Colonic mucosa (tissue), 4 donors: ENCODE data around the gene FXYD5. TPM values are rescaled to one million over a fixed set of nuclear protein-coding genes. Genes with fewer than 3 reads are reported as not detected.

Experiments used
- DNase-seq: peaks from one replicate; pipeline ENCODE4 v3.0.0-alpha.2; 2020
- H3K27ac ChIP-seq: fragments of 200-600 bp; one replicate; pipeline ENCODE4 v1.8.0; 2021
- H3K27me3 ChIP-seq: fragments of 200-600 bp; one replicate; pipeline ENCODE4 v1.8.0; 2021
- H3K36me3 ChIP-seq: fragments of 200-600 bp; one replicate; pipeline ENCODE4 v1.8.0; 2021
- H3K4me1 ChIP-seq: fragments of 200-600 bp; one replicate; pipeline ENCODE4 v1.8.0; 2021; ENCODE audit warnings: mild to moderate bottlenecking
- H3K4me3 ChIP-seq: fragments of 200-600 bp; one replicate; pipeline ENCODE4 v1.8.0; 2021
- H3K9ac ChIP-seq, 2 donors: one replicate each; pipeline ENCODE4 v1.7.0; 2013; ENCODE audit warnings: control low read depth in 2 of 2, low read depth in 2 of 2, low read length in 2 of 2
- H3K9me3 ChIP-seq: fragments of 200-600 bp; one replicate; pipeline ENCODE4 v1.8.0; 2021
- CTCF ChIP-seq: fragments of 200-600 bp; IDR thresholded peaks from one replicate; pipeline ENCODE4 v1.8.0; 2022; ENCODE audit warnings: antibody characterized with exemption, mild to moderate bottlenecking
- intact Hi-C: fragments of 100-400 bp; cut with DNase I; formaldehyde crosslinking; loops from one replicate; pipeline ENCODE4 v1.14.1; 2022
- total RNA-seq, 2 donors: library from RNA; stranded (reverse); fragmentation: NEBNext Ultra II Directional in 1 of 2; extraction: Animal tissue kit (Norgen Biotek cat#: 25700) in 1 of 2; gene quantifications; one replicate each; pipeline ENCODE4 v1.2.1, GENCODE V29; 2021
- donor health status: healthy.
- donor health status: DM: no; HTN: no; CAD: no.
- donor health status: DM: no; HTN: no; CAD: no.

The FXYD5 gene
- total RNA-seq, 2 donors from 2014 or later = 20.3 to 23.6 TPM

GRCh38 chr19:35206855-35207254 is 52.3 kb downstream of the FXYD5 start:
- no peaks in the 10 kb centered on the region for H3K27me3 ChIP-seq
- no peak overlapping the region for H3K4me3 ChIP-seq
- no peak overlapping the region for H3K9ac ChIP-seq
- intact Hi-C loops = no loop called here
- no peak for TF ChIP-seq CTCF
- peak; percentile 10 for DNase-seq
- no peaks in the 10 kb centered on the region for H3K4me1 ChIP-seq
- H3K36me3 ChIP-seq = no peaks in the 10 kb centered on the region
- H3K9me3 ChIP-seq = no peaks in the 10 kb centered on the region
- H3K27ac ChIP-seq = peak overlapping the region; percentile 44

- no peak overlapping the region for H3K9ac ChIP-seq
- H3K36me3 ChIP-seq = no peaks in the 10 kb centered on the region
- no peaks in the 10 kb centered on the region for H3K27me3 ChIP-seq
- H3K4me3 ChIP-seq = no peak overlapping the region
- peak; percentile 4 for DNase-seq
- intact Hi-C loops = no loop called here
- TF ChIP-seq CTCF = no peak
- no peaks in the 10 kb centered on the region for H3K4me1 ChIP-seq
- H3K9me3 ChIP-seq = no peaks in the 10 kb centered on the region
- H3K27ac ChIP-seq = no peak overlapping the region
Observed at GRCh38 chr19:35207391-35207871, 52.9 kb downstream of the FXYD5 start.

- H3K36me3 ChIP-seq = no peaks in the 10 kb centered on the region
- H3K27ac ChIP-seq = no peak overlapping the region
- no peak for TF ChIP-seq CTCF
- no peaks in the 10 kb centered on the region for H3K9me3 ChIP-seq
- H3K4me3 ChIP-seq = no peak overlapping the region
- no peaks in the 10 kb centered on the region for H3K27me3 ChIP-seq
- H3K4me1 ChIP-seq = no peaks in the 10 kb centered on the region
- H3K9ac ChIP-seq = no peak overlapping the region
- intact Hi-C loops = no loop called here
- DNase-seq = peak; percentile 12
Observed at GRCh38 chr19:35208121-35208520, 53.6 kb downstream of the FXYD5 start.

- H3K27ac ChIP-seq = no peak overlapping the region
- intact Hi-C loops = no loop called here
- no peaks in the 10 kb centered on the region for H3K36me3 ChIP-seq
- TF ChIP-seq CTCF = no peak
- H3K4me1 ChIP-seq = peaks cover 6% of the 10 kb centered on the region
- peak; percentile 5 for DNase-seq
- no peak overlapping the region for H3K9ac ChIP-seq
- H3K27me3 ChIP-seq = no peaks in the 10 kb centered on the region
- no peaks in the 10 kb centered on the region for H3K9me3 ChIP-seq
- H3K4me3 ChIP-seq = no peak overlapping the region
Observed at GRCh38 chr19:35209646-35210045, 55.1 kb downstream of the FXYD5 start.

GRCh38 chr19:35211545-35212230 is 57.2 kb downstream of the FXYD5 start:
- intact Hi-C loops = no loop called here
- Histone ChIP-seq H3K9ac (peak overlapping the region in 1 of 2 donors; percentile 24), H3K36me3 (no peaks in the 10 kb centered on the region), H3K9me3 (no peaks in the 10 kb centered on the region), H3K27me3 (no peaks in the 10 kb centered on the region), H3K27ac (peak overlapping the region; percentile 44), H3K4me3 (no peak overlapping the region), H3K4me1 (peaks cover 6% of the 10 kb centered on the region)
- DNase-seq = peak; percentile 53
- no peak for TF ChIP-seq CTCF
